GM18508 (cell line): ENCODE results near the gene GTF2F2.

Experiments
- ATAC-seq: cut with Tn5 transposase; IDR thresholded peaks from one replicate; pipeline ENCODE4 v1.9.1; 2021; ENCODE audit warnings: moderate number of reproducible peaks; ENCODE audit not compliant: insufficient read depth, unreplicated experiment

The GTF2F2 gene

DNA sequence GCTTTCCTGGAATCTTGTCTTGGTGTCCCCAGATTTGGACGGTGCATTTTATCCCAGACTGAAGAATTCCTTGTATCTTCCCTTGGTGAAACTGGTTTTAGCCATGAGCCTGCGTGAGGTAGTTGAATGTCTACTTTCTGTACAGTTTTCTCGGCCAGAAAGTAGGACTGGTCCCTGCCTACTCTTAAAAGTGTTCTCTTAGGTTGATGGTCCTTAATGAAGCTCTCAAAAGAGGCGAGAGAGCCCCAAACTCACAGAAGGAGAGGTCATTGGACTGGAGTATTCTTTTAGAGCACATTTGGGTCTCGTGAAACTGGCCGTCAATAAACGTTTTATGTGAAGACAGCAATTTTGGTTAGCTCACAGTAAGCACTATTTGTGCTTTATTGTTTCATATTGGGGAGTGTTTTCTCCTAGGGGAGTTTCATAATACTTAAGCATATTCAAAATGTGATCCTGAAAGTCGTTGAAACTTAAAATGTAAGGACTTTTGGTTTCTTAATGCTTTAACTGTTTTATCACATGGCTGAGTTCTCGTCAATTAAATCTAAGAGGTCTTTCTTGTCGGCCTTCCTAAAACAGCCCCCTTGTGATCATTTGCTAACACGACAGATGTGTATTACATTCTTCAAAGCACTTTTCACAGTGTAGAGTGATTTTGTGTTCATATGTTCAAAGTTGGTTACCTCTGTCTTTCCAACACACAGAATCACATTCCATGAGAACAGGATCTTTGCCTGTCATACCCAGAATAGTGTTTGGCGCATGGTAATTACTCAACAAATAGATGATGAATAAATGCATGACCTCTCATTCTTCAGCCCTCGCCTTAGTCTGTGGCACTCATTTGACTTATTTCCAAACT, 889 bp downstream of the GTF2F2 start:
- ATAC-seq: no peak

DNA sequence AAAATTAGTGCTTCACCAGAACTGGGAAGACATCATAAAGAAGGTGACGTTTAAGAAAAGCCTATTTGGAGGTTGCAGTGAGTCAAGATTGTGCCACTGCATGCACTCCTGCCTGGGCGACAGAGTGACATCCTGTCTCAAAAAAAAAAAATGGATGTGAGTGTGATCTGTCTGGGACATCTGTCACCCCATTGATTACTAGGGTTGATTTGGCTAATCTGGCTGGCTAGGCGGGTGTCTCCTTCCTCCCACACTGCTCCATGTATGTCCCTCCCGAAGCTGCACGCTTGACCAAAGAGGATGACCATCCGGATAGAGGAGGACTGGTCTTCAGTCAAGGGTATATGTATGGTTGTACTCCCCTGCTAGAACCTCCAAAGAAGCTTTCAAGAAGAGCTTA, 2.6 kb downstream of the GTF2F2 start:
- no peak for ATAC-seq

DNA sequence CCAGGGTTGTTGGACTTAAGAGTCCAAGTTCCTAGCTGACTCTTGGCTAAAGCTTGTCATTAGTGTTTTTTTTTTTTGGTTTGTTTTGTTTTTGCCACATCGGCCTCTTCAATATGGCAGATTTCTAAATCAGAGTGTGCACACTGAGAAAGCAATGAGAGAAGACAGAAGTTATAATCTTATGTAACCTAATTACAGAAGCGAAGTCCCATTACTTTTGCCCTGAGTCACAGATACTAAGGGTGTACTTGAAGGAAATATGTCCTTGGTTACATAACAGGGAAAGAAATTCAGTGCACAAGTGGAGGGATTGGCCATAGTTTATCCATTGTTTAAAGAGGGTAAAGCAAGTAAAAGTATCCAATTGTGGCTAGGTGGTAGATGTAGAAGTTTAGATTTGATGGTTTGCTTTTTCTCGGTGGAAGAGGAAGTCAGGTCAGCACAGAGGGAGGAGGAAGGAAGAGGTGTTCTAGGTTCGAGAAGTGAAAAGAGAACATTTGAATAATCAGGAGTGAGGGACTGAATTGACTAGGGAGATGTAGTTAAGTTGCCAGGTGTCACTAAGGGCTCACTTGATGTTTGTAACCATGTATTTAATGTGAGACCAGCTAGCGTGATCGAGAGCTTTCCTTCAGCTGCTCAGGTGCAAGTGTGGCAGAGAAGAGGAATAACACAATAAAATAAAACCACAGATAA, 12.2 kb downstream of the GTF2F2 start:
- ATAC-seq: peak; percentile 84

DNA sequence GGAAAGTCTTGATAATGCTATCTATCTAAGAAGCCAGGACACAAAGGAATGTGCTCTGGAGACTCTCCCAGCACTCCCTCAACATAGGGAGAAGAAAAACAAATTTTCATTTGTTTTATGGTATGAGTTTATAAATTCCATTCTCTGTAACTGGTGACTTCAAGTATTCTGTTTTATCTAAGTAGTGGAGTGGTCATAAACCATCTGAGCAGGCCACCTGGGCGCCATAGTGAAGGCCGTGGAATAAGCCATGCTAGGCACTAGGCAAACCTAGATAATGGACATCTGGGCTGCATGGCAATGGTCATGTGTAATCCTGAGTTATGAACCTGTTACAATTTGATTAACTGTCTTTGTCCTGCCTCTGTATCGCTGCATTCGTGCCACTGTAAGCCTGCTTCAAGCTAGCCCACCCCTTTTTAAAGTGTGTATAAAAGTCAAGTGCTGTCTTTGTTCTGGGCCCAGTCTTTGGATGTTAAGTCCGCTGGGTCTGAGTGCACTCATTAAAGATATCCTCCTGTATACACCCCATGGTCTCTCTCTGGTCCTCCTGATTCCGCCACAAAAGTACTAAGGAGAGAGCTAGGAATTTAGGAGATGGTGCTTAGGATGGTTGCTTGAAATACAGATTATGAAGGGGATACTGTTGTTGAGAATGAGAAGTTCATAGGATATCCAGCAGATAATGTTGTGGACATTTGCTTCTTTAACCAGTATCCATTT, 13.2 kb downstream of the GTF2F2 start:
- ATAC-seq: no peak

DNA sequence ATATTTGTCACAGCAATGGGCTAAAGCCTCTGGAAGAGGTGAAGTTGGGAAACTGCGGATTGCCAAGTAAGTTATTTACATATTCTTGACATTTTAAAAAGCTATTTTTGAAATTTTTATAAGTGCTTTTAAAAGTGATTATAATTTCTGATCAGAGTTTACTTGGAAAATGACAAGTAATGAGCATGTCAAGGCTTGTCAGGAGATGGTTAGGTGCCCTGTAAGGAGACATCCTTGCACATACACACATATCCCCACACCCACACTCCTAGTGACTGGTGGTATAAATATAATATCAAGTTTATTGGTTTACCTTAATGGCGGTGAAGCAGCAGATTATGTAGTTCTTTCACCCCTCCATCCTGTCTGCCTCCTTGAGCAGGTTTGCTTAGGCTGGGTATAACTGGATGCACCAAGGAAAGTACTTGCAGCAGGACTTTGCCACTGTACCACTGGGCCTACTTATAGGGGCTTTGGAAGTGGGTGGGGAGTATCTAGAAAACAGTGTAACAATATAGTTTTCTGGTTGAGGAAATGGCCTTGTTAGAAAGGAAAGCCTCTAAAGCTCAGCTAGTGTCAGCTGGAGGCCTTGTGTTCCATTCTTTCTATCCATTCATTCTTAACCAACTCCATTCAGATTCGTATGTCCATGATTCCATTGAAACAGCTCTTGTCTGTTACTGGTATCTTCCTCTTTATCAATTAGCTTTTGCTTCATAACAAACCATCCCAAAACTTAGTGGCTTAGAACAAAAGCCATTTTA, 16.6 kb downstream of the GTF2F2 start:
- no peak for ATAC-seq

DNA sequence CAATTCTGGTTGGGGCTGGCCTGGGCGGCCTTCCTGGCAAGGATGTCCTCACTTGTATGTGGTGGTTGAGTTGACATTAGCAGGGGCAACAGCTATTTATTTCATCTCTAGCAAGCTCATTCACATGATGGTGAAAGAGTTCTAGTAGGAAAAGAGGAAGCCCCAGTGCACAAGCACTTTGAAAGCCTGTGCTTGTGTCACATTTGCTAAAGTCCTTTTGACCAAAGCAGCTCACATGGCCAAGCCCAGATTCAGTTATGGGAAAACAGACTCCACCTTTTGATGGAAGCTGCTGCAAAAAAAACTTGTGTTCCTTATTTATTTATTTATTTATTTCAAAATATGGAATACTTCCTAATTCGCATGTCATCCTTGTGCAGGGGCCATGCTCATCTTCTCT, 17.2 kb downstream of the GTF2F2 start:
- ATAC-seq: no peak

DNA sequence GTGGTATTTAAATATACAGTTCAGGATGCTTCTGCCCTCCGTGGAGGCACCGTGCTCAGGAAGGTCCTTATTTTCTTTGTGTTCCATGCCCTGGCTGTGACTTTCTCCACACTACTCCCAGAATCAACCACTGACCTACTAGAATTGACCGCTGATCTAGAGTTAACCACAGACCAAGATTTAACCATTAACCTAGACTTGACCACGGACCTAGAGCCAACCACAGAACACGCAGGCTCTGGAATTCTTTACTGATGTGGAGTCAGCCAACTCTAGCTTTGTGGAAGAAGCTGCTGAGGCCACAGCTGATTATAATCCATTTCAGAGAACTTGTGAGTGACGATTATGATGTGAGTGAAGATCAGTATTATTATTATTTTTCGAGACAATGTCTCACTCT, 18.0 kb downstream of the GTF2F2 start:
- ATAC-seq: no peak

DNA sequence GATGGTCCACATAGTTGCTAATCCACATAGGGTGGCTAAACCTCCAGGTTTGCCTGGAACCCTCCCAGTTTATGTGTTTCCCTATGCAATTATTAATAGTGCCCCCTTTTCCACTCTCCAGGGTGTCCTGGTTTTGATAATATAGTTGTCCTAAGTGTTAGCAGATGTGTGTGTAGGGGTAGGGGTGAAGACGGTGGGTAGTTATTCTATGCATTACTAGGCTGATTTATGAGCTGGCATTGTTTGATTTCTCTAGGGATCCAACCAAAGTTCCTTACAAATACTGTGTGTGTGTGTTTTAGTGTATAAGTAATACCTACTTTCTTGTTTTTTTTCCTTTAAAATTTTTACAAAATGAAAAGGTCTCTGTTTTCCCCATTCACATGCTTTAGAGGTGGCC, 21.1 kb downstream of the GTF2F2 start:
- ATAC-seq: no peak

DNA sequence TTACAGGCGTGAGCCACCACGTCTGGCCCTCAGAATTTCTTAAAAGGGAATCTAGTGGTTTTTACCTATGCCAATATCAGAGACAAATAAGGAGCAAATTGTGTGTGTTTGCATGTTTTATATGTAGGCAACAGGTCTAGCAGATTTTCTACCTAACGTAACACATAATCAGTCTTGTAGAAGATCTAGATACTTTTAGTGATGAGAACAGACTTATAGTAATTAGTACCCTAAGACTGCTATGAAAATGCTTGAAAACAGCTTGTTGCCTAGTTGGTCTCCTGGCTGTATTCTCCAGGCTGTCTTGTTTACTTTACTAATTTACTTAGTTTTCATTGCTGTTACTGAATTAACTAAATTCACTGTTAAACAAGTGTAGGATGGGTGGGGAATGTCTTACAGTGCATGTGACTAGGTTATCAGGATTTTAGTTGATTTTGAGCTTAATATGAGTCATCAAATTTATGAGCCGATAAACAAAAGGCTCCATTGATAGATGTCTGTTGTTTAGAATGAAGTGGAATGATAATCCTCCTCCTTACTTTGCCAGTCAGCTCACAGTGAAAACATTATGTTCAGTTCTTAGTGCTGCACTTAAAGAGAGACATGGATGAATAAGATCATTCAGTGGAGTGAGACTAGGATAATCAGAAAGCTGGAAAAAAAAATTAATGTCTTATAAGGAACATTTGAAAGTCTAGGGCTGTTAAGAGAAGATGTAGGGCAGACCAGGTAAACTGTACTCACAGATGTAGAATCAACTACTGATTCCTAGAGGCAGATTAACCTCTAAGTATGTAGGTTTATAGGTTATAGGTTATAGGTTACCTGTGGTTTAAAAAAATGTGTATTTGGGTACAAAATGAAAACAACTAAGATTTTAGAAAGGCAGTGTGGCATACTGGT, 22.4 kb downstream of the GTF2F2 start:
- no peak for ATAC-seq

DNA sequence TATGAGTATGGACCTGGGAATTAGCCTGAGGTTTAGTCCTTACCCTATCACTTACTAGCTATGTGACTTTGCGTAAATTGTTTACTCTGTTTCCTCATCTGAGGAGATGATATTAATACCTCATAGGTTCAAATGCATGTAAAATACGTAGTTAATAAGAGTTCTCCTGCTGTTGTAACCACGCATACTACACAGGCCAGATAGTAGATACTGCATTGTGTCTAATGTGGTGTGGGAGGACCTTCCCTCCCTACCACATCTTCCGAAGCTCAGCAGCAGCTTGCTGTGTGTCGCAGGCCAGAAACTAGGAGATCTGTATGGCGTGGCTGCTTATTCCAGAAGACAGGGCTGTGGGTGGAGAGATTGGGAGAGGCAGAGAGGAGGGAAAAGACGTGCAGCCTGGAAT, 23.0 kb downstream of the GTF2F2 start:
- no peak for ATAC-seq

DNA sequence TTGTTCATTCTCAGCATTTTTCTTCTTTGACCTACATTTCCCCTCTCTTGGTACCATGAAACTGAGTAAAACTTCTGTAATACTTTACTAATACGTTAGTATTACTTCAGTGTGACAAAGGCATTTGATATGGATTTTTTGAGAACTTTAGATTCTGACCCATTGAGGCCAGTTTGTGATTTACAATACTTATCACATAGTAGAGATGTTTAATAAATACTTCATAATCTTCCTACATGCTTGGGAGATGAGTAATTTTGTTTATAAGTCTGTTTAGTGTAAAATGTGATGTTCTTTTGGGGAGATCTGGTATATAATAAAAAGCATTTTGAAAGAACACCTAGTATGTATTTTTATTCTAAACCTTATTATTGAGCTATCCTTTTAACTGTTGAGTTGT, 29.7 kb downstream of the GTF2F2 start:
- no peak for ATAC-seq

DNA sequence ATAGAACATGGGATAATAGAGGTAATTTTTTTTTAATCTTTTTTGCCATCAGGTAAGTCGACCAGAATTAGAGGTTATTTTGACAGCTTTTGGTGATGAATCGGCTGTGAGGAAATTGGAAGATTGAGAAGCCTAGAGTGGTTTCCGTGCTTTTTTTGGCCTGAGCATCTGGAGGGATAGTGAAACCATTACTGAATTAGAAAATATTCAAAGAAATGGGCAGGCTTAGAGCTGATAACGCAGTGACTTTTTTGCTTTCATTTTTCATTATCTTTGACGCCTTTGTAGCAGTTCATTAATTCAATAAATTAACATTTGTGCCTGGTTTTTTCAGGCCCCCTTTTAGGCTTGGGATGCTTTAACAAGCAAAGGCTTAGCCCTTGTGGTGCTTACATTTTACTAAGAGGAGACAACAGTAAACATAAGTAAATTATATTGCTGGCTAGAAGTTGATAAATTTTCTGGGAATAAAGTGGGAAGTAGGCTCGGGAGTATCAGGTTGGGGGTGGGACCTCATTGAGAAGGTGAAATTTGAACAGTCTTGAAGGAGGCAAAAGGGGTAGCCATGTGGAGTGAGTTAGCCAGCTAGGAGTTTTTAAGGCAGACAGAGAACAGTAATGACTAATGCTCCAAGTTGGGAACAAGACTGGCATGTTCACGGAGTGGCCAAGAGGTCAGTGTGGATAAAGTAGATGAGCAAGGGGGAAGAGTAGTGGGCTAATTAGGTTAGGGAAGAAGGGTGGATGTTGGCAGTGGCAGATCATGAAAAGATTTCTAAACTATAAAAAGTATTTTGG, 36.5 kb downstream of the GTF2F2 start:
- ATAC-seq: no peak

DNA sequence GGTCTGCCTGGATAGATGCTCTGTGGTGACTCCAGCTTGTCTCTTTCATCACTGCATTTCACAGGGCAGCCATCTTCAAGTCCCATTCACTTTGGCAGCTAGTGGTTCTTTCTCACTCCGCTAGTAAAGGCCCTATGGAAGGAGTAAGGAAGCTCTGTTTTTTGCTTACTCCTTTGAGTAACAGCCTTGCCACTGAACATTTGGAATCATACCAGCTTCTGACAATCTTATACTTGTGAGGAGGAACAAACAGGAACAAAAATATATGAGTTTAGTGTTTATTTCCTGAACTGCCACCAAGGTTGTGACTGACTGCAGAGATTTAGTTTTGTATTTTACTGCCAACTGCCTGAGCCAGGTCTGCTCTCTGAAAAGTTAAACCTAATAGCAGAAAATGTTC, 41.9 kb downstream of the GTF2F2 start:
- no peak for ATAC-seq

DNA sequence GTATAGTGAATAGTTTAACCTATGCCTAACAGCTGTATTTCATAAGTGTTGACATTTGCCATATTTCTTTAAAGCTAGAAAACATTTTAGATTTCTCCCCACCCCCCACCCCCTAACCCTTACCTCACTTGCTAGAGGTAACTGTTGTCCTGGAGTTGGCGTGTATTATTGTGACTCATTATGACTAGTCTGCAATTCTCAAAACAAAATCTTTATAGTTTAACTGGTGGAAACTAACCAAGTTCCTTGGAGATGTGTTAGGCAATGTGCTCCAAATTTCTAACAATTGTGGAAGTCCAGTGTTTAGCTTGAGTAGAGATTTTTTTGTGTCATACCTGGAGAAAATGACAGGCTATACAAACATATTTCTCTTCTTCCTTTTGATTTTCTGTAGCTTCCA, 42.5 kb downstream of the GTF2F2 start:
- no peak for ATAC-seq

DNA sequence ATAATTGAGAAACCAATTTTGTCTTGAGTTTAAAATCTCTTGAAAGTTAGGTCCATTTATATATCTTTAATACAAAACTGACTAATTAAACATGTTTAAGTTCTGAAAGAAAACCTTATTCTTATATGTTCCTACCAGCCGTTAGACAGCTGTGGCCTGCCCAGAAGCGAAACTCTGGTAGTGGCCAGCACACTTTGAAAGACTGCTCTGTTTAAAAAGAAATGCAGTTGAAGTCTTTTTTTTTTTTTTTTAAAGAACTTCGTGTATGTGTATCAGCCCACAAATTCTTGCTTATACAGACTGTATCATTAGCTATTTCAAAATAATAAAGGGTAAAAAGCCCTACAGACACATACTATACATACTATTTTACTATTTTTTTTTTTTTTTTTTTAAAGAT, 46.5 kb downstream of the GTF2F2 start:
- no peak for ATAC-seq

DNA sequence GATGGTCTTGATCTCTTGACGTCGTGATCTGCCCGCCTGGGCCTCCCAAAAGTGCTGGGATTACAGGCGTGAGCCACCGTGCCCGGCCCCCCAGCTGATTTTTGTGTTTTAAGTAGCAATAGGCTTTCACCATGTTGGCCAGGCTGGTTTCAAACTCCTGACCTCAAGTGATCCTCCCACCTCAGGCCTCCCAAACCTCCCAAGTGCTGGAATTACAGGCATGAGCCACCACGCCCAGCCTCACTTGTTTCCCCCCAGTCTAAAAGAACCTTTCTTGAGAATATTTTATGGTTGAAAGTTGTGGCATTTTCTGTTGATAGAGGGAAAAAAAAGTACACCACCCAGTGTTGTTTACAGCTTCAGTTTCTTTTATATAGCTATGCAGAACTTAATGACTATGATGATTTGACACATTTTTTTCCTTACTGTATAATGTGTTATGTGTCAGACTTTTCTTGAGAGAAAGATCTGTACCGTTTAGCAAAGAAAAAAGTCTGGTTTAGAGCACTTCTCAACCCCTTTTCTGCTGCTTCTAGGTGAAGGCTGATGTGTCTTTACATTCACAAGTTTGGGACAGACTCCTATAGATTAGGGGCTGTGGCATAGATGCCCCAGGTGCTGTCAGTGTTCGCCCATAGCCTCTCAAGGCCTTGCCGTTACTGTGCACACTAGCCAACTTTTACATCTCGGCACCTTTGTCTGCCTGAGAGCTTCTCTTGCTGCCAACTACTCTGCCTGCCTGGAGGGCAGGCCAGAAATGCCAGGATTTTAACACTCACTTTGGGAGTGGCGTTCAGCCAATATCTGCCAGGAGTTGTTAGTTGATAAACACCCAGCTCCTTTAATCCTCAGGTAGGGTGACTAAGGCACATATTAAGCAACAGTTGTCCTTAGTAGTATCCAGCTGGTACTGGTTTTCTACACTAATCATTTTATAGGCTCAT, 47.6 kb downstream of the GTF2F2 start:
- no peak for ATAC-seq

DNA sequence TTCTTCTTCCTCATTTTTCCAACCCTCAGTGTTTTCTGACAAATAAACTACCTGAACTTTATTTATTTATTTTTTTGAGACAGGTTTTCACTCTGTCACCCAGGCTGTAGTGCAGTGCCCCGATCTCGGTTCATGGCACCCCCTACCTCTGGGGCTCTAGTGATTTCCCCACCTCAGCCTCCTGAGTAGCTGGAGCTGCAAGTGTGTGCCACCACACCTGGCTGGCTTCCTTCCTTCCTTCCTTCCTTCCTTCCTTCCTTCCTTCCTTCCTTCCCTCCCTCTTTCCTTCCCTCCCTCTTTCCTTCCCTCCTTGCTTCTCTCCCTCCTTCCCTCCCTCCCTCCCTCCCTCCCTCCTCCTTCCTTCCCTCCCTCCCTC, 48.2 kb downstream of the GTF2F2 start:
- no peak for ATAC-seq

DNA sequence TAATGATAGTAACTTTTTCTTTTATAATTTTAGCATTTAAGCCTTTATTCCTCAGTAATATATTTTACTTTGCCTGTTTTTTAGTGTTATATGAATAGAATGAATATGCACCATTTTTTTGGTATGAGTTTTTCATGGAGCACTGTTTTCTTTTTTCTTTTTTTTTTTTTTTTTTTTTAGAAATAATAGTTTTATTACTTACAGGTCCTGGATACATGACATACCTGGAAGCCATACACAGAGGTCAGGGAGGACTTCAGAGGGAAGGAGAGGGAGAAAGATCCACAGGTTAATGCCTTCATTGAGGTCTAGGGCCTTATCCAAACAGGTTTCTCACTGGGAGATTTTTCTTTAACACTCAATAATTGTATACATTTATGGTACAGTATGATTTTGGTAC, 54.2 kb downstream of the GTF2F2 start:
- no peak for ATAC-seq
